ENCODE data around the gene MYL12A. TPM values are rescaled to one million over a fixed set of nuclear protein-coding genes. Genes with fewer than 3 reads are reported as not detected.

Gene MYL12A
- total and polyA plus RNA-seq, 2 donors (not counting 3 experiments of a cell fraction or from before 2014, with no cell fraction given) = 597 to 796 TPM

- POLR2A ChIA-PET = no interaction called here
- TF ChIP-seq EZH2 (IDR thresholded peaks at IDR 0.05; ENCODE audit: borderline replicate concordance, low read depth, low read length, severe bottlenecking) (no peak), GATA2 (IDR thresholded peaks at IDR 0.05; ENCODE audit: insufficient read depth, insufficient read length, low read depth, low read length) (no peak), CTCF (IDR thresholded peaks at IDR 0.05; ENCODE audit: extremely low read depth in 1 of 2, insufficient read depth in 1 of 2, low read depth in 1 of 2, low read length in 2 of 2) (no peak), FOS (IDR thresholded peaks at IDR 0.05; ENCODE audit: borderline replicate concordance, insufficient read depth, low read length) (no peak), POLR2A (IDR thresholded peaks at IDR 0.05; ENCODE audit: low read depth, low read length) (no peak), POLR2AphosphoS5 (IDR thresholded peaks at IDR 0.05; ENCODE audit: insufficient read depth, low read depth, low read length) (no peak), MYC (IDR thresholded peaks at IDR 0.05; ENCODE audit: low read depth, low read length) (no peak), MAX (IDR thresholded peaks at IDR 0.05; ENCODE audit: insufficient read depth, insufficient read length) (no peak)
- Histone ChIP-seq H3K4me1 (ENCODE audit: control insufficient read depth, extremely low read depth, insufficient read depth, low read length) (no peaks in the 10 kb centered on the region), H3K4me2 (ENCODE audit: insufficient read depth, low read length) (no peak overlapping the region), H3K27me3 (ENCODE audit: control insufficient read depth in 2 of 2, insufficient read depth in 2 of 2, low read length in 2 of 2) (peaks cover 3 to 4% of the 10 kb centered on the region in 2 experiments), H3K36me3 (ENCODE audit: control insufficient read depth in 2 of 2, extremely low read depth in 1 of 2, insufficient read depth in 2 of 2, low read length in 2 of 2) (no peaks in the 10 kb centered on the region), H3K9me3 (replicated peaks; ENCODE audit: control insufficient read depth, insufficient read depth, low read length) (no peaks in the 10 kb centered on the region), H3K27ac (ENCODE audit: insufficient read depth, low read depth, low read length) (no peak overlapping the region), H3K9ac (replicated peaks; ENCODE audit: extremely low read depth, insufficient read depth, low read length) (no peak overlapping the region), H4K20me1 (replicated peaks; ENCODE audit: control insufficient read depth, extremely low read depth, insufficient read depth, low read length) (no peaks in the 10 kb centered on the region), H3K4me3 (replicated peaks in 1 of 3; ENCODE audit: insufficient read depth in 1 of 3, low read depth in 1 of 3, low read length in 3 of 3) (no peak overlapping the region), H3K9me1 (replicated peaks; ENCODE audit: control insufficient read depth, extremely low read depth, insufficient read depth, low read length) (no peaks in the 10 kb centered on the region), H2AFZ (ENCODE audit: low read depth, low read length) (no peak overlapping the region), H3K79me2 (ENCODE audit: control insufficient read depth, insufficient read depth, low read length) (no peaks in the 10 kb centered on the region)
- dilution Hi-C loops (cut with MboI; ENCODE audit: extremely low pct_ligation_motif_present, low sequenced_read_pairs) = no loop called here
- CTCF ChIA-PET = no interaction called here
- DNase-seq (ENCODE audit: low read depth, low spot score) = no peak
- BruUV-seq (replicated peaks) = no TSS peak
- intact Hi-C loops (cut with micrococcal nuclease) = no loop called here
- no peak for FAIRE-seq
Measured at GRCh38 chr18:3226048-3226447, 21.6 kb upstream of the MYL12A start.
